Kidney (tissue), 14 donors: ENCODE measurements around the gene TOM1. TPM values are rescaled to one million over a fixed set of nuclear protein-coding genes. Genes with fewer than 3 reads are reported as not detected.

Source experiments
- DNase-seq, 5 donors: peaks; one replicate each; pipeline ENCODE4 v3.0.0-alpha.2; 2013 to 2020
- FAIRE-seq: peaks from 2 replicates; lab custom pipeline; 2012; peaks lifted over from hg19 to GRCh38; lab: Jason Lieb, UNC
- H3K27ac ChIP-seq, 2 donors: one replicate each; pipeline ENCODE4 v1.7.0; 2013; ENCODE audit warnings: low read depth in 2 of 2, low read length in 2 of 2, inconsistent platforms in 1 of 2
- H3K27me3 ChIP-seq: one replicate; pipeline ENCODE4 v1.7.1; 2013; ENCODE audit warnings: low read length, inconsistent platforms; ENCODE audit not compliant: control insufficient read depth, insufficient read depth
- H3K36me3 ChIP-seq, 3 donors: one replicate each; pipeline versions ENCODE4 v1.7.0 to v1.7.1; 2013; ENCODE audit warnings: low read length in 3 of 3, control low read depth in 1 of 3, inconsistent platforms in 1 of 3; ENCODE audit not compliant: insufficient read depth in 3 of 3, control insufficient read depth in 2 of 3
- H3K4me1 ChIP-seq, 3 donors: one replicate each; pipeline versions ENCODE4 v1.7.0 to v1.7.1; 2013; ENCODE audit warnings: low read length in 3 of 3, inconsistent platforms in 1 of 3, low read depth in 1 of 3; ENCODE audit not compliant: control insufficient read depth in 2 of 3, insufficient read depth in 2 of 3
- H3K4me3 ChIP-seq, 3 donors: one replicate each; pipeline versions ENCODE4 v1.7.0 to v1.8.1; 2013; ENCODE audit warnings: low read length in 3 of 3, control low read depth in 1 of 3, inconsistent platforms in 1 of 3
- H3K9ac ChIP-seq, 3 donors: one replicate each; pipeline versions ENCODE4 v1.7.0 to v1.7.1; 2013; ENCODE audit warnings: low read length in 3 of 3, control low read depth in 1 of 3, inconsistent platforms in 1 of 3
- H3K9me3 ChIP-seq, 3 donors: one replicate each; pipeline versions ENCODE4 v1.7.0 to v1.7.1; 2013; ENCODE audit warnings: low read length in 3 of 3, control low read depth in 1 of 3, inconsistent platforms in 1 of 3; ENCODE audit not compliant: control insufficient read depth in 2 of 3, insufficient read depth in 1 of 3
- CTCF ChIP-seq: IDR thresholded peaks from 3 replicates; pipeline ENCODE4 v1.5.1; 2012; ENCODE audit warnings: mild to moderate bottlenecking, moderate library complexity, borderline replicate concordance; ENCODE audit not compliant: insufficient read depth; ENCODE audit errors: extremely low read depth
- intact Hi-C: fragments of 100-400 bp; cut with DNase I; formaldehyde crosslinking; loops from one replicate; pipeline ENCODE4 v1.11.1; 2022
- polyA plus RNA-seq: library from polyadenylated mRNA; stranded (reverse); fragments of 350-450 nt; fragmentation: Illumina TruSeq; extraction: RNeasy Lipid Tissue Mini Kit (QIAGEN cat#74804); gene quantifications from one replicate; pipeline ENCODE4 v1.2.3, GENCODE V29; 2014; ENCODE audit warnings: low read depth, low replicate concordance; ENCODE audit not compliant: insufficient read depth
- total RNA-seq: library from RNA; stranded (reverse); fragmentation: NEBNext Ultra II Directional; extraction: Animal tissue kit (Norgen Biotek cat#: 25700); gene quantifications from one replicate; pipeline ENCODE4 v1.2.1, GENCODE V29; 2021
- donor health status: control.
- donor health status: control.
- donor health status: control.
- donor health status: control.
- donor health status: control.
- donor health status: DM: yes; HTN: yes; CAD: no.
- donor health status: Normal renal cell carcinoma (clear cell type).

The TOM1 gene
- total and polyA plus RNA-seq, 2 donors from 2014 or later: 67.0 to 68.2 TPM

- Histone ChIP-seq H3K4me1 (peaks cover 3 to 15% (median 13%) of the 10 kb centered on the region in 3 donors), H3K27me3 (no peaks in the 10 kb centered on the region), H3K9me3 (no peaks in the 10 kb centered on the region), H3K9ac (no peak overlapping the region), H3K27ac (no peak overlapping the region), H3K4me3 (no peak overlapping the region), H3K36me3 (no peaks in the 10 kb centered on the region)
- intact Hi-C loops: no loop called here
- no peak for DNase-seq
- no peak for FAIRE-seq
- no peak for TF ChIP-seq CTCF
Measured at GRCh38 chr22:35375526-35375925, 75.8 kb downstream of the TOM1 start.

GRCh38 chr22:35376728-35377472 is 77.2 kb downstream of the TOM1 start:
- intact Hi-C loops: no loop called here
- no peak for TF ChIP-seq CTCF
- Histone ChIP-seq H3K4me3 (no peak overlapping the region), H3K9ac (peak overlapping the region in 1 of 3 donors; percentile 15), H3K4me1 (peaks cover 3 to 19% (median 13%) of the 10 kb centered on the region in 3 donors), H3K36me3 (no peaks in the 10 kb centered on the region), H3K27ac (peak overlapping the region; percentile 15 to 84), H3K9me3 (no peaks in the 10 kb centered on the region), H3K27me3 (no peaks in the 10 kb centered on the region)
- DNase-seq (peak; percentile 95 to 98 (median 97)), FAIRE-seq (no peak)

GRCh38 chr22:35377735-35378134 is 78.0 kb downstream of the TOM1 start:
- intact Hi-C loops: no loop called here
- H3K9me3 ChIP-seq: no peaks in the 10 kb centered on the region
- H3K4me1 ChIP-seq: peaks cover 3 to 16% (median 10%) of the 10 kb centered on the region in 3 donors
- TF ChIP-seq CTCF: no peak
- DNase-seq (no peak), FAIRE-seq (no peak)
- H3K4me3 ChIP-seq: no peak overlapping the region
- H3K36me3 ChIP-seq: no peaks in the 10 kb centered on the region
- H3K27me3 ChIP-seq: no peaks in the 10 kb centered on the region
- H3K9ac ChIP-seq: no peak overlapping the region
- H3K27ac ChIP-seq: peak overlapping the region in 1 of 2 donors; percentile 84
